HepG2 (cell line): Measurements from ENCODE around the gene GINS2. TPM values are rescaled to one million over a fixed set of nuclear protein-coding genes. Genes with fewer than 3 reads are reported as not detected.

Experiments used
- ATAC-seq: fragments of 200-7000 bp; cut with Tn5 transposase; 3 replicates; pipeline ENCODE4 v1.9.1; 2020; ENCODE audit warnings: mild to moderate bottlenecking, moderate library complexity
- BruUV-seq: library from RNA; stranded (reverse); fragments of 400-500 nt; replicated peaks from 2 replicates; lab custom pipeline; 2021; lab: Mats Ljungman, UMichigan
- CTCF ChIA-PET: fragments of 300-600 bp; formaldehyde crosslinking; extraction: SDS; loops from one replicate; lab custom pipeline; 2021; ENCODE audit warnings: low total read pairs, inconsistent platforms, low intra/inter-chr PET ratio; lab: Yijun Ruan, JAX
- POLR2A ChIA-PET: fragments of 350-600 bp; sonication (Branson Sonifier 250); formaldehyde crosslinking; loops from one replicate; lab custom pipeline; 2020; ENCODE audit warnings: antibody characterized with exemption, inconsistent platforms; lab: Yijun Ruan, JAX
- DNase-seq: peaks from one replicate; pipeline ENCODE4 v3.0.0-alpha.2; 2015; ENCODE audit warnings: low spot score
- FAIRE-seq: peaks from 3 replicates; lab custom pipeline; 2011; peaks lifted over from hg19 to GRCh38; lab: Jason Lieb, UNC
- H2AFZ ChIP-seq: one replicate; pipeline ENCODE4 v1.6.1; 2011; ENCODE audit warnings: low read length, inconsistent platforms
- H3K27ac ChIP-seq: fragments of 300-600 bp; 3 replicates; pipeline ENCODE4 v1.8.0; 2011; ENCODE audit warnings: mixed run types, mild to moderate bottlenecking, mixed read lengths, low read length, inconsistent platforms; ENCODE audit not compliant: insufficient read depth; ENCODE audit errors: extremely low read length
- H3K27me3 ChIP-seq, 2 experiments: fragments of 200-600 bp in 1 of 2; 2 replicates in 1 of 2; 3 replicates in 1 of 2; pipeline versions ENCODE4 v1.6.0 to v1.8.0; 2011; ENCODE audit warnings: low read length in 2 of 2, mild to moderate bottlenecking in 2 of 2, moderate library complexity in 2 of 2, inconsistent platforms in 1 of 2; ENCODE audit not compliant: insufficient read depth in 2 of 2, control insufficient read depth in 1 of 2
- H3K36me3 ChIP-seq, 2 experiments: fragments of 200-600 bp in 1 of 2; replicated peaks in 1 of 2; 2 replicates in 1 of 2; 3 replicates in 1 of 2; pipeline versions ENCODE4 v1.5.1 to v1.8.0; 2011; ENCODE audit warnings: low read length in 2 of 2, inconsistent platforms in 1 of 2; ENCODE audit not compliant: insufficient read depth in 2 of 2, control insufficient read depth in 1 of 2
- H3K4me1 ChIP-seq: 2 replicates; pipeline ENCODE4 v1.5.1; 2012; ENCODE audit warnings: low read length, inconsistent platforms; ENCODE audit not compliant: insufficient read depth
- H3K4me2 ChIP-seq: 2 replicates; pipeline ENCODE4 v1.6.0; 2011; ENCODE audit warnings: low read depth, low read length, inconsistent platforms
- H3K4me3 ChIP-seq, 3 experiments: fragments of 200-600 bp in 1 of 3; sonication (generic), shearing (Covaris generic) in 1 of 3; replicated peaks in 1 of 3; 2 replicates each; pipeline ENCODE4 v1.5.1; 2011 to 2016; ENCODE audit warnings: low read length in 3 of 3, inconsistent platforms in 2 of 3, low read depth in 2 of 3, mild to moderate bottlenecking in 2 of 3, control low read depth in 1 of 3, mixed read lengths in 1 of 3; ENCODE audit not compliant: insufficient read depth in 1 of 3
- H3K79me2 ChIP-seq: one replicate; pipeline ENCODE4 v1.6.1; 2011; ENCODE audit warnings: low read length, inconsistent platforms; ENCODE audit not compliant: insufficient read depth
- H3K9ac ChIP-seq: 2 replicates; pipeline ENCODE4 v1.6.0; 2011; ENCODE audit warnings: mild to moderate bottlenecking, low read depth, low read length, inconsistent platforms; ENCODE audit not compliant: insufficient read depth
- H3K9me3 ChIP-seq: 2 replicates; pipeline ENCODE4 v1.5.1; 2012; ENCODE audit warnings: mild to moderate bottlenecking, low read length
- H4K20me1 ChIP-seq: 2 replicates; pipeline ENCODE4 v1.6.0; 2011; ENCODE audit warnings: inconsistent platforms, mild to moderate bottlenecking, low read length, moderate library complexity; ENCODE audit not compliant: insufficient read depth
- CENPX ChIP-seq: sonication (generic); formaldehyde crosslinking; IDR thresholded peaks from 2 replicates; pipeline ENCODE4 v1.9.0; 2021; ENCODE audit warnings: mild to moderate bottlenecking, missing genetic modification reagents, moderate library complexity
- FOXA1 ChIP-seq, 2 experiments: fragments of 450-650 bp in 1 of 2; sonication (generic) in 1 of 2; formaldehyde crosslinking in 1 of 2; IDR thresholded peaks; 2 replicates each; pipeline versions ENCODE4 v1.4.0 to v1.6.1; 2016 to 2020; ENCODE audit warnings: missing genetic modification reagents in 1 of 2
- HOXD1 ChIP-seq: sonication (generic); formaldehyde crosslinking; IDR thresholded peaks from 2 replicates; pipeline ENCODE4 v1.5.0; 2020; ENCODE audit warnings: missing genetic modification reagents
- LCORL ChIP-seq, 2 experiments: fragments of 450-650 bp in 1 of 2; sonication (generic) in 1 of 2; formaldehyde crosslinking in 1 of 2; IDR thresholded peaks; 2 replicates each; pipeline versions ENCODE4 v1.5.0 to v1.6.1; 2017 to 2020; ENCODE audit warnings: antibody characterized with exemption in 1 of 2, missing genetic modification reagents in 1 of 2
- MTF1 ChIP-seq: sonication (generic); formaldehyde crosslinking; IDR thresholded peaks from 2 replicates; pipeline ENCODE4 v1.5.0; 2020; ENCODE audit warnings: missing genetic modification reagents
- NFE2 ChIP-seq: sonication (generic); formaldehyde crosslinking; IDR thresholded peaks from 2 replicates; pipeline ENCODE4 v1.4.0; 2020; ENCODE audit warnings: missing genetic modification reagents
- PAF1 ChIP-seq: IDR thresholded peaks from 2 replicates; pipeline ENCODE4 v1.6.1; 2016; ENCODE audit warnings: missing genetic modification reagents, missing compliant biosample characterization
- PCBP1 ChIP-seq: fragments of 200-400 bp; formaldehyde crosslinking; IDR thresholded peaks from 2 replicates; pipeline ENCODE4 v1.6.1; 2017; ENCODE audit warnings: mild to moderate bottlenecking, low read depth, low read length, borderline replicate concordance
- SRF ChIP-seq: IDR thresholded peaks from 2 replicates; pipeline ENCODE4 v1.6.1; 2011; ENCODE audit warnings: mild to moderate bottlenecking, low read depth, low read length, moderate library complexity
- ZBTB3 ChIP-seq: sonication (generic); formaldehyde crosslinking; IDR thresholded peaks from 2 replicates; pipeline ENCODE4 v1.4.0; 2020; ENCODE audit warnings: low read depth, mild to moderate bottlenecking, moderate library complexity, missing genetic modification reagents, borderline replicate concordance
- ZNF101 ChIP-seq: sonication (generic); formaldehyde crosslinking; IDR thresholded peaks from 2 replicates; pipeline ENCODE4 v1.4.0; 2020; ENCODE audit warnings: mild to moderate bottlenecking, low read depth, missing genetic modification reagents, borderline replicate concordance
- WGBS: methylation state at CpG from one replicate; pipeline ENCODE4 v1.1.6; 2017; ENCODE audit warnings: low lambda C conversion rate; 5-methylcytosine and 5-hydroxymethylcytosine counted together
- in situ Hi-C: cut with HindIII; loops from 2 replicates; pipeline ENCODE4 v1.10.0; 2017; ENCODE audit warnings: low pct_unique_long_range_greater_than_20kb; ENCODE audit not compliant: extremely low pct_ligation_motif_present
- intact Hi-C: fragments of 100-400 bp; cut with micrococcal nuclease; formaldehyde crosslinking; loops from one replicate; pipeline ENCODE4 v1.10.0; 2022; ENCODE audit not compliant: unreplicated experiment
- polyA plus RNA-seq, 8 experiments: library from polyadenylated mRNA; depleted of rRNA in 3 of 8; stranded (reverse) in 7 of 8; unstranded in 1 of 8; fragments of >200 nt; fragmentation: Illumina TruSeq in 4 of 8; extraction: Trizol in 4 of 8; gene quantifications; 2 replicates each; pipeline versions ENCODE4 v1.2.1 to v1.2.3, GENCODE V29; 2011 to 2016; ENCODE audit warnings: low read depth in 4 of 8, missing spikeins in 1 of 8, mixed read lengths in 1 of 8; ENCODE audit not compliant: insufficient read depth in 1 of 8
- total RNA-seq, 5 experiments: library from RNA; depleted of rRNA; stranded (reverse); fragments of >200 nt; fragmentation: Illumina TruSeq; extraction: Trizol; gene quantifications; 2 replicates each; pipeline ENCODE4 v1.2.3, GENCODE V29; 2016; ENCODE audit warnings: low read depth in 1 of 5
- TF ChIP-seq, protein P1 (sequence below): fragments of 450-650 bp; IDR thresholded peaks from 2 replicates; pipeline ENCODE4 v1.6.1; 2017
- TF ChIP-seq, protein P2 (sequence below): IDR thresholded peaks from 2 replicates; pipeline ENCODE4 v1.6.1; 2016; ENCODE audit warnings: missing genetic modification reagents, missing compliant biosample characterization
- TF ChIP-seq, protein P3 (sequence below): sonication (generic); formaldehyde crosslinking; IDR thresholded peaks from 2 replicates; pipeline ENCODE4 v1.8.0; 2023; ENCODE audit warnings: mild to moderate bottlenecking, missing genetic modification reagents

GINS2 gene
- total and polyA plus RNA-seq, 2 of the 13 experiments (the other 11 are each of a cell fraction or from before 2014, with no cell fraction given): 10.6 to 48.3 TPM

DNA sequence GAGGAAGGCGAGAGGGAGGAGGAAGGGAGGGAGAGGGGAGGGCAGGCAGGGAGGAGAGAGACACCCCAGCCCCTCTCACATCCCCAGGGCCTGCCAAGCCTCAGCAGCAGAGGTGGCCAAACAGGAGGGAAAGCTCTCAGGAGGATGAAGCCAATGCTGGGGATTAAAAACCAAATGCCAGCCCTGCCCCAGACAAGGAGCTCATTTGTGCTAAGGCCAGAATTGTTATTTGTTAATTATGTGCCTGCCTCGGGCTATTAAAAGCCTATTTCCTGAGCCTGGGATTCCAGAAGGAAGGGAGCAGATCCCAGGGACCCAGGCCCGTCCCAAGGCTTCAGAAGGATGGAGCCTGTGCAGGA is 27.9 kb upstream of the GINS2 start:
- in situ Hi-C loops (loop anchor here (5.0 kb wide), 1 partner anchor 59 kb away; no protein-coding TSS in a partner anchor), intact Hi-C loops (loop anchor here (10.0 kb wide), 1 partner anchor 322 kb away; no protein-coding TSS in a partner anchor)
- no TSS peak for BruUV-seq
- H3K9me3 ChIP-seq: peaks cover 6% of the 10 kb centered on the region
- H3K4me3 ChIP-seq: no peak overlapping the region; a peak in 1 of 6 replicates
- no peak overlapping the region for H2AFZ ChIP-seq
- no peak for ATAC-seq
- no peak for FAIRE-seq
- H3K36me3 ChIP-seq: no peaks in the 10 kb centered on the region
- 0 out of 2 replicates have a peak, but pooled peaks cover 5% of the 10 kb centered on the region for H3K4me1 ChIP-seq
- DNase-seq: no peak
- peaks cover 7 to 30% of the 10 kb centered on the region in 2 experiments; a peak in 4 of 5 replicates for H3K27me3 ChIP-seq
- H3K27ac ChIP-seq: no peak overlapping the region
- ChIA-PET POLR2A (no interaction called here), CTCF (interaction anchor here (2.9 kb wide), 1 partner anchor 296 kb away, joined by 12 read pairs; no protein-coding TSS in a partner anchor)
- no peak for TF ChIP-seq ZBTB3
- TF ChIP-seq, protein P1, sequence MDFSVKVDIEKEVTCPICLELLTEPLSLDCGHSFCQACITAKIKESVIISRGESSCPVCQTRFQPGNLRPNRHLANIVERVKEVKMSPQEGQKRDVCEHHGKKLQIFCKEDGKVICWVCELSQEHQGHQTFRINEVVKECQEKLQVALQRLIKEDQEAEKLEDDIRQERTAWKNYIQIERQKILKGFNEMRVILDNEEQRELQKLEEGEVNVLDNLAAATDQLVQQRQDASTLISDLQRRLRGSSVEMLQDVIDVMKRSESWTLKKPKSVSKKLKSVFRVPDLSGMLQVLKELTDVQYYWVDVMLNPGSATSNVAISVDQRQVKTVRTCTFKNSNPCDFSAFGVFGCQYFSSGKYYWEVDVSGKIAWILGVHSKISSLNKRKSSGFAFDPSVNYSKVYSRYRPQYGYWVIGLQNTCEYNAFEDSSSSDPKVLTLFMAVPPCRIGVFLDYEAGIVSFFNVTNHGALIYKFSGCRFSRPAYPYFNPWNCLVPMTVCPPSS: no peak
- 28% methylated on average over 3 of the region's 3 CpGs for WGBS
- peak overlapping the region; percentile 29; the same call in 1 of the 2 replicates for H3K4me2 ChIP-seq
- peaks cover 3% of the 10 kb centered on the region; the same call in 1 of the 2 replicates for H4K20me1 ChIP-seq
- H3K79me2 ChIP-seq: no peaks in the 10 kb centered on the region
- H3K9ac ChIP-seq: no peak overlapping the region

DNA sequence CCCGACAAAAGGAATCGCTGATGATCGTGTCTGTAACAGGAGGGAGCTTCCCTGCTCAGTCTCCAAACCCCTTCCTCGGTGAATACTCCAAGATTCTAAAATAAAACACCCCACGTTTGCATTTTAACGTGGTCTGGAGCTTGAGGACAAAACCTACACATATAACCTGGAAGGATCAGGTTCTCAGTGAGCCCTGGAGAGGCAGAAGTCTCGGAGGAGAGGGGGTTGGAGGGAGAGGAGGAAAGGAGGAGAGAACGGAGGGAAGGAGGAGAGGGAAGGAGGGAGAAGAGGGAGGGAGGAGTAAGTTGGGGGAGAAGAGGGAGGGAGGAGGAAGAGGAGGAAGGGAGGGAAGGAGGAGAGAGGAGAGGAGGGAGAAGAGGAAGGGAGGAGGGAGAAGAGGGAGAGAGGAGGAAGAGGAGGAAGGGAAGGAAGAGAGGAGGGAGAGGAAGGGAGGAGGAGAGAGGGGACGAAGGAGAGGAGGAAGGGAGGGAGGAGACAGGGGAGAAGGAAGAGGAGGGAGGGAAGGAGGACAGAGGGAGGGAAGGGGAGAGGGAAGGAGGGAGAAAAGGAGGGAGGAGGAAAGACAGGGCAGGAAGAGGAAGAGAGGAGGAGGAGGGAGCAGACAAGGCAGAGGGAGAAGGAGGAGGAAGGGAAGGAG is 27.4 kb upstream of the GINS2 start:
- Histone ChIP-seq H3K4me3 (no peak overlapping the region), H3K4me2 (no peak overlapping the region), H3K9ac (no peak overlapping the region), H3K9me3 (peaks cover 7% of the 10 kb centered on the region), H3K27ac (no peak overlapping the region), H2AFZ (no peak overlapping the region), H3K36me3 (no peaks in the 10 kb centered on the region), H3K27me3 (peaks cover 7 to 30% of the 10 kb centered on the region in 2 experiments; a peak in 4 of 5 replicates), H3K4me1 (0 out of 2 replicates have a peak, but pooled peaks cover 5% of the 10 kb centered on the region), H4K20me1 (peaks cover 3% of the 10 kb centered on the region; the same call in 1 of the 2 replicates), H3K79me2 (no peaks in the 10 kb centered on the region)
- WGBS: 12% methylated on average over 9 of the region's 9 CpGs
- BruUV-seq: no TSS peak
- intact Hi-C loops (loop anchor here (10.0 kb wide), 1 partner anchor 321 kb away; no protein-coding TSS in a partner anchor), in situ Hi-C loops (loop anchor here (5.0 kb wide), 1 partner anchor 59 kb away; no protein-coding TSS in a partner anchor)
- FAIRE-seq (no peak), DNase-seq (no peak), ATAC-seq (no peak)
- ChIA-PET POLR2A (interaction anchor here (0.9 kb wide), 1 partner anchor 85 kb away, joined by 3 read pairs; no protein-coding TSS in a partner anchor), CTCF (no interaction called here)
- TF ChIP-seq ZNF101 (CRISPR knock-in tag): no peak
- TF ChIP-seq NFE2 (CRISPR knock-in tag): no peak
- peak; percentile 51; the same call in 1 of the 2 replicates for TF ChIP-seq PCBP1
- TF ChIP-seq, protein P2, sequence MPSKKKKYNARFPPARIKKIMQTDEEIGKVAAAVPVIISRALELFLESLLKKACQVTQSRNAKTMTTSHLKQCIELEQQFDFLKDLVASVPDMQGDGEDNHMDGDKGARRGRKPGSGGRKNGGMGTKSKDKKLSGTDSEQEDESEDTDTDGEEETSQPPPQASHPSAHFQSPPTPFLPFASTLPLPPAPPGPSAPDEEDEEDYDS: no peak
- TF ChIP-seq LCORL (IDR thresholded peaks at IDR 0.05): 0 out of 2 replicates have a peak, but pooled peaks have one; percentile 14
- TF ChIP-seq LCORL (CRISPR knock-in tag; IDR thresholded peaks at IDR 0.05): no peak
- no peak for TF ChIP-seq HOXD1 (CRISPR knock-in tag)
- TF ChIP-seq, protein P3, sequence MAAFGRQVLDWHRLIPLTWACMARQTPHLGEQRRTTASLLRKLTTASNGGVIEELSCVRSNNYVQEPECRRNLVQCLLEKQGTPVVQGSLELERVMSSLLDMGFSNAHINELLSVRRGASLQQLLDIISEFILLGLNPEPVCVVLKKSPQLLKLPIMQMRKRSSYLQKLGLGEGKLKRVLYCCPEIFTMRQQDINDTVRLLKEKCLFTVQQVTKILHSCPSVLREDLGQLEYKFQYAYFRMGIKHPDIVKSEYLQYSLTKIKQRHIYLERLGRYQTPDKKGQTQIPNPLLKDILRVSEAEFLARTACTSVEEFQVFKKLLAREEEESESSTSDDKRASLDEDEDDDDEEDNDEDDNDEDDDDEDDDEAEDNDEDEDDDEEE (CRISPR knock-in tag): no peak
- no peak for TF ChIP-seq PAF1
- TF ChIP-seq SRF: no peak
- TF ChIP-seq CENPX: no peak
- TF ChIP-seq MTF1 (CRISPR knock-in tag): no peak
- peak; percentile 48; the same call in 1 of the 2 replicates for TF ChIP-seq FOXA1 (IDR thresholded peaks at IDR 0.05)
- no peak for TF ChIP-seq FOXA1 (CRISPR knock-in tag; IDR thresholded peaks at IDR 0.05)
